Hepatocyte (in vitro differentiated cells): ENCODE data around the gene IGF2BP1. TPM values are rescaled to one million over a fixed set of nuclear protein-coding genes. Genes with fewer than 3 reads are reported as not detected.
"Not testable (repeated sequence)": the region's sequence is repeated elsewhere in the genome, so short reads cannot be mapped to it uniquely, and the experiment has no call there.

ENCODE experiments used
- DNase-seq: peaks from one replicate; pipeline ENCODE4 v3.0.0-alpha.2; 2016; ENCODE audit warnings: low spot score
- H2AFZ ChIP-seq: fragments of 200-600 bp; sonication (generic); 2 replicates; pipeline ENCODE4 v1.6.0; 2016; ENCODE audit warnings: antibody characterized with exemption, mild to moderate bottlenecking
- H3K27ac ChIP-seq: fragments of 200-600 bp; sonication (generic); 2 replicates; pipeline ENCODE4 v1.5.1; 2016; ENCODE audit warnings: mild to moderate bottlenecking
- H3K27me3 ChIP-seq: fragments of 200-600 bp; sonication (generic); 2 replicates; pipeline ENCODE4 v1.6.1; 2016
- H3K36me3 ChIP-seq: fragments of 200-600 bp; sonication (generic); replicated peaks from 2 replicates; pipeline ENCODE4 v1.5.1; 2016; ENCODE audit warnings: low read depth; ENCODE audit not compliant: insufficient read depth
- H3K4me1 ChIP-seq: fragments of 200-600 bp; sonication (generic); 2 replicates; pipeline ENCODE4 v1.5.1; 2016; ENCODE audit warnings: mild to moderate bottlenecking, moderate library complexity; ENCODE audit not compliant: insufficient read depth
- H3K4me2 ChIP-seq: fragments of 200-600 bp; sonication (generic); 2 replicates; pipeline ENCODE4 v1.6.0; 2016
- H3K4me3 ChIP-seq: fragments of 200-600 bp; sonication (generic); 2 replicates; pipeline ENCODE4 v1.5.1; 2016; ENCODE audit warnings: mild to moderate bottlenecking
- H3K79me2 ChIP-seq: fragments of 200-600 bp; sonication (generic); 2 replicates; pipeline ENCODE4 v1.6.0; 2017; ENCODE audit warnings: mild to moderate bottlenecking
- H3K9me2 ChIP-seq: fragments of 200-600 bp; sonication (generic); replicated peaks from 2 replicates; pipeline ENCODE4 v1.6.0; 2017; ENCODE audit warnings: mild to moderate bottlenecking; ENCODE audit not compliant: insufficient read depth
- H3K9me3 ChIP-seq: fragments of 200-600 bp; sonication (generic); 2 replicates; pipeline ENCODE4 v1.5.1; 2016; ENCODE audit warnings: low read depth, mild to moderate bottlenecking
- H4K20me1 ChIP-seq: fragments of 200-600 bp; sonication (generic); 2 replicates; pipeline ENCODE4 v1.6.0; 2016; ENCODE audit warnings: mild to moderate bottlenecking; ENCODE audit not compliant: insufficient read depth, poor library complexity, severe bottlenecking
- CTCF ChIP-seq: fragments of 200-600 bp; sonication (generic); IDR thresholded peaks from 2 replicates; pipeline ENCODE4 v1.5.1; 2016; ENCODE audit warnings: antibody characterized with exemption, mild to moderate bottlenecking; ENCODE audit not compliant: poor library complexity
- EZH2 ChIP-seq: fragments of 200-600 bp; sonication (generic); IDR thresholded peaks from 2 replicates; pipeline ENCODE4 v1.6.1; 2016; ENCODE audit warnings: antibody characterized with exemption, mild to moderate bottlenecking, borderline replicate concordance
- EZH2phosphoT487 ChIP-seq: fragments of 200-600 bp; sonication (generic); IDR thresholded peaks from one replicate; pipeline ENCODE4 v1.6.1; 2018; ENCODE audit warnings: antibody characterized with exemption, mild to moderate bottlenecking, low read depth, moderate library complexity; ENCODE audit not compliant: unreplicated experiment, severe bottlenecking
- WGBS: methylation state at CpG from one replicate; pipeline ENCODE4 v1.1.6; 2016; ENCODE audit warnings: low lambda C conversion rate; ENCODE audit errors: missing lambda C conversion rate; 5-methylcytosine and 5-hydroxymethylcytosine counted together
- polyA plus RNA-seq: library from polyadenylated mRNA; unstranded; fragments of >200 nt; fragmentation: Nextera tagmentation; extraction: Ambion mirVana; gene quantifications from 2 replicates; pipeline ENCODE4 v1.2.1, GENCODE V29; 2016
- total RNA-seq: library from RNA; depleted of rRNA; stranded (reverse); fragments of >200 nt; gene quantifications from 2 replicates; pipeline ENCODE4 v1.2.3, GENCODE V29; 2014

The IGF2BP1 gene
- total and polyA plus RNA-seq, 2 experiments from 2014 or later: 40.7 to 50.0 TPM

- H3K4me1 ChIP-seq: peaks cover 54% of the 10 kb centered on the region
- no peak for DNase-seq
- no peak overlapping the region for H3K4me2 ChIP-seq
- H3K27ac ChIP-seq: peak overlapping the region; percentile 66
- H3K9me2 ChIP-seq: no peaks in the 10 kb centered on the region
- WGBS: 73% methylated on average over 2 of the region's 2 CpGs
- no peaks in the 10 kb centered on the region for H3K36me3 ChIP-seq
- peaks cover 99% of the 10 kb centered on the region for H3K79me2 ChIP-seq
- H3K4me3 ChIP-seq: no peak overlapping the region
- peaks cover 40% of the 10 kb centered on the region for H4K20me1 ChIP-seq
- H3K27me3 ChIP-seq: no peaks in the 10 kb centered on the region
- H2AFZ ChIP-seq: no peak overlapping the region
- TF ChIP-seq EZH2 (no peak), EZH2phosphoT487 (no peak)
- no peaks in the 10 kb centered on the region for H3K9me3 ChIP-seq
Observed at GRCh38 chr17:49005140-49005539, 8.0 kb downstream of the IGF2BP1 start.

GRCh38 chr17:49008908-49009307, 11.7 kb downstream of the IGF2BP1 start:
- 95% methylated on average over 5 of the region's 5 CpGs for WGBS
- H3K79me2 ChIP-seq: peaks cover 100% of the 10 kb centered on the region
- H4K20me1 ChIP-seq: peaks cover 25% of the 10 kb centered on the region

GRCh38 chr17:49012769-49013255, 15.6 kb downstream of the IGF2BP1 start:
- Histone ChIP-seq H3K4me2 (peak overlapping the region; percentile 99), H3K4me1 (peaks cover 71% of the 10 kb centered on the region), H3K9me3 (no peaks in the 10 kb centered on the region), H3K36me3 (no peaks in the 10 kb centered on the region), H3K79me2 (peaks cover 100% of the 10 kb centered on the region), H4K20me1 (peaks cover 13% of the 10 kb centered on the region), H3K27me3 (no peaks in the 10 kb centered on the region), H3K27ac (peak overlapping the region; percentile 100), H3K4me3 (no peak overlapping the region), H3K9me2 (no peaks in the 10 kb centered on the region), H2AFZ (peak overlapping the region; percentile 88)
- DNase-seq: no peak
- 48% methylated on average over 9 of the region's 9 CpGs for WGBS
- no peak for TF ChIP-seq EZH2phosphoT487
- no peak for TF ChIP-seq EZH2
- TF ChIP-seq CTCF: no peak

More at GRCh38 chr17:49008908-49009307, 11.7 kb downstream of the IGF2BP1 start:
- Histone ChIP-seq H3K27ac (peak overlapping the region; percentile 39), H3K4me1 (peaks cover 58% of the 10 kb centered on the region)
- H3K4me2 ChIP-seq, DNase-seq, H3K27me3 ChIP-seq, H3K36me3 ChIP-seq, H3K9me3 ChIP-seq, H3K9me2 ChIP-seq, H3K4me3 ChIP-seq, H2AFZ ChIP-seq: not testable (repeated sequence)

GRCh38 chr17:49013311-49014213, 16.4 kb downstream of the IGF2BP1 start:
- H3K9me3 ChIP-seq: no peaks in the 10 kb centered on the region
- WGBS: 6% methylated on average over 19 of the region's 65 CpGs
- H3K36me3 ChIP-seq: no peaks in the 10 kb centered on the region
- no peaks in the 10 kb centered on the region for H3K27me3 ChIP-seq
- peaks cover 100% of the 10 kb centered on the region for H3K79me2 ChIP-seq
- H3K27ac ChIP-seq: peak overlapping the region; percentile 100
- H3K4me2 ChIP-seq: peak overlapping the region; percentile 99
- H4K20me1 ChIP-seq: peaks cover 17% of the 10 kb centered on the region
- peak; percentile 82 for DNase-seq
- H3K9me2 ChIP-seq: no peaks in the 10 kb centered on the region
- peaks cover 71% of the 10 kb centered on the region for H3K4me1 ChIP-seq
- peak overlapping the region; percentile 52 for H3K4me3 ChIP-seq
- TF ChIP-seq EZH2 (no peak), EZH2phosphoT487 (no peak), CTCF (no peak)
- H2AFZ ChIP-seq: peak overlapping the region; percentile 88
